Lung (tissue), 12 donors: ENCODE data around the gene ST3GAL6. TPM values are rescaled to one million over a fixed set of nuclear protein-coding genes. Genes with fewer than 3 reads are reported as not detected.
A peak's percentile ranks its signal among the peaks of the same experiment; 100 is the strongest.

Source experiments
- ATAC-seq: fragments of 200-7000 bp; cut with Tn5 transposase; one replicate; pipeline ENCODE4 v1.9.1; 2020; ENCODE audit warnings: moderate number of reproducible peaks; ENCODE audit not compliant: insufficient read depth, low FRiP score
- DNase-seq, 3 donors: peaks; one replicate each; pipeline ENCODE4 v3.0.0-alpha.2; 2013 to 2017
- H3K27ac ChIP-seq, 2 donors: one replicate each; pipeline ENCODE4 v1.5.1; 2013; ENCODE audit warnings: mild to moderate bottlenecking in 2 of 2, moderate library complexity in 2 of 2, control low read depth in 1 of 2, inconsistent platforms in 1 of 2, low read depth in 1 of 2, low read length in 1 of 2
- H3K27me3 ChIP-seq, 3 donors: one replicate each; pipeline ENCODE4 v1.5.1; 2013; ENCODE audit warnings: low read length in 2 of 3; ENCODE audit not compliant: control insufficient read depth in 3 of 3, insufficient read depth in 3 of 3
- H3K36me3 ChIP-seq, 4 donors: one replicate each; pipeline ENCODE4 v1.5.1; 2013; ENCODE audit warnings: low read length in 4 of 4, mild to moderate bottlenecking in 1 of 4, moderate library complexity in 1 of 4; ENCODE audit not compliant: control insufficient read depth in 4 of 4, insufficient read depth in 4 of 4
- H3K4me1 ChIP-seq, 5 donors: one replicate each; pipeline ENCODE4 v1.5.1; 2013; ENCODE audit warnings: low read length in 5 of 5, mild to moderate bottlenecking in 2 of 5, moderate library complexity in 1 of 5; ENCODE audit not compliant: control insufficient read depth in 5 of 5, insufficient read depth in 5 of 5
- H3K4me3 ChIP-seq: one replicate; pipeline ENCODE4 v1.5.1; 2013; ENCODE audit warnings: mild to moderate bottlenecking, control low read depth, moderate library complexity
- H3K9ac ChIP-seq, 2 donors: one replicate each; pipeline ENCODE4 v1.5.1; 2013; ENCODE audit warnings: low read length in 2 of 2, control low read depth in 1 of 2; ENCODE audit not compliant: insufficient read depth in 1 of 2
- H3K9me3 ChIP-seq, 4 donors: one replicate each; pipeline ENCODE4 v1.5.1; 2013; ENCODE audit warnings: low read length in 3 of 4, mild to moderate bottlenecking in 1 of 4, moderate library complexity in 1 of 4; ENCODE audit not compliant: control insufficient read depth in 4 of 4, insufficient read depth in 3 of 4
- WGBS, 2 donors: extraction: QIAGEN DNeasy Blood & Tissue Kit; methylation state at CpG; one replicate each; pipeline ENCODE4 v1.1.7; 2013; 5-methylcytosine and 5-hydroxymethylcytosine counted together
- polyA plus RNA-seq, 2 donors: library from polyadenylated mRNA; stranded (reverse); fragments of 200-250 nt; gene quantifications; one replicate each; pipeline ENCODE4 v1.2.1, GENCODE V29; 2013
- total RNA-seq, 2 donors: library from RNA; depleted of rRNA in 1 of 2; stranded (reverse); fragments of >200 nt in 1 of 2; gene quantifications; one replicate each; pipeline ENCODE4 v1.2.1, GENCODE V29; 2014 to 2021
- TF ChIP-seq, protein P1 (sequence below): IDR thresholded peaks from 2 replicates; pipeline ENCODE4 v1.5.1; 2012; ENCODE audit warnings: mild to moderate bottlenecking; ENCODE audit errors: control extremely low read depth, extremely low read depth
- donor health status: control.
- donor health status: control.
- donor health status: Bipolar disorder and iron deficiency.
- donor health status: healthy.
- donor health status: DM: yes; HTN: yes; CAD: no.

ST3GAL6 gene
- total and polyA plus RNA-seq, 4 donors: 13.6 to 22.9 (median 20.1) TPM

DNA sequence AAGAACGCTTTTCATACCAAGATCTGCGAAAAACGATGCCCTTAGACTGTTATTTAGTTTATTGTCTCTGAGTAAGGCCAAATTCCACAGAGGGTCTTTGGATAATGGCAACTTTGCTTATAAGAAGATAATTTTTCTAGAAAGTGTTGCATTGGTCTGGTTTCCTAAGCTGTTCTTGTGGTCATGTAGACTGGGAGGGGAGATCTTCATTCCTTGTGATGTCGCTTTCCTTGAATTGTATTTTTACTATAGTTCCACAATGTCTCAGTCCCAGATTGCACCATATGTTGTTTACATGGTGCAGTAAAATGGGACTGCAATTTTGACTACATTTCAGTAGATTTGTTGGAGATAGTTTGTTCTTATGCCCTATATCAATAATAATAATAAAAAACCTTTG is 28.8 kb upstream of the ST3GAL6 start:
- H3K27ac ChIP-seq: peak overlapping the region in 1 of 2 donors; percentile 96
- H3K36me3 ChIP-seq: no peaks in the 10 kb centered on the region
- ATAC-seq: no peak
- peaks cover 0 to 2% (median 0%) of the 10 kb centered on the region in 3 donors for H3K27me3 ChIP-seq
- TF ChIP-seq, protein P1, sequence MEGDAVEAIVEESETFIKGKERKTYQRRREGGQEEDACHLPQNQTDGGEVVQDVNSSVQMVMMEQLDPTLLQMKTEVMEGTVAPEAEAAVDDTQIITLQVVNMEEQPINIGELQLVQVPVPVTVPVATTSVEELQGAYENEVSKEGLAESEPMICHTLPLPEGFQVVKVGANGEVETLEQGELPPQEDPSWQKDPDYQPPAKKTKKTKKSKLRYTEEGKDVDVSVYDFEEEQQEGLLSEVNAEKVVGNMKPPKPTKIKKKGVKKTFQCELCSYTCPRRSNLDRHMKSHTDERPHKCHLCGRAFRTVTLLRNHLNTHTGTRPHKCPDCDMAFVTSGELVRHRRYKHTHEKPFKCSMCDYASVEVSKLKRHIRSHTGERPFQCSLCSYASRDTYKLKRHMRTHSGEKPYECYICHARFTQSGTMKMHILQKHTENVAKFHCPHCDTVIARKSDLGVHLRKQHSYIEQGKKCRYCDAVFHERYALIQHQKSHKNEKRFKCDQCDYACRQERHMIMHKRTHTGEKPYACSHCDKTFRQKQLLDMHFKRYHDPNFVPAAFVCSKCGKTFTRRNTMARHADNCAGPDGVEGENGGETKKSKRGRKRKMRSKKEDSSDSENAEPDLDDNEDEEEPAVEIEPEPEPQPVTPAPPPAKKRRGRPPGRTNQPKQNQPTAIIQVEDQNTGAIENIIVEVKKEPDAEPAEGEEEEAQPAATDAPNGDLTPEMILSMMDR: no peak
- peaks cover 0 to 18% (median 2%) of the 10 kb centered on the region in 5 donors for H3K4me1 ChIP-seq
- 34 to 49% methylated on average over 4 of the region's 4 CpGs for WGBS, 2 donors
- H3K4me3 ChIP-seq: no peak overlapping the region
- DNase-seq: peak in 2 of 3 donors; percentile 42 to 46
- H3K9ac ChIP-seq: peak overlapping the region in 1 of 2 donors; percentile 90
- no peaks in the 10 kb centered on the region for H3K9me3 ChIP-seq

GRCh38 chr3:98734735-98735134 is 28.4 kb upstream of the ST3GAL6 start:
- H3K36me3 ChIP-seq: no peaks in the 10 kb centered on the region
- no peak overlapping the region for H3K4me3 ChIP-seq
- H3K27ac ChIP-seq: peak overlapping the region in 1 of 2 donors; percentile 66
- no peak overlapping the region for H3K9ac ChIP-seq
- WGBS, 2 donors: 89 to 94% methylated on average over 4 of the region's 4 CpGs
- TF ChIP-seq, protein P1: no peak
- peaks cover 0 to 18% (median 2%) of the 10 kb centered on the region in 5 donors for H3K4me1 ChIP-seq
- DNase-seq: no peak
- H3K9me3 ChIP-seq: no peaks in the 10 kb centered on the region
- no peak for ATAC-seq
- peaks cover 0 to 2% (median 0%) of the 10 kb centered on the region in 3 donors for H3K27me3 ChIP-seq

DNA sequence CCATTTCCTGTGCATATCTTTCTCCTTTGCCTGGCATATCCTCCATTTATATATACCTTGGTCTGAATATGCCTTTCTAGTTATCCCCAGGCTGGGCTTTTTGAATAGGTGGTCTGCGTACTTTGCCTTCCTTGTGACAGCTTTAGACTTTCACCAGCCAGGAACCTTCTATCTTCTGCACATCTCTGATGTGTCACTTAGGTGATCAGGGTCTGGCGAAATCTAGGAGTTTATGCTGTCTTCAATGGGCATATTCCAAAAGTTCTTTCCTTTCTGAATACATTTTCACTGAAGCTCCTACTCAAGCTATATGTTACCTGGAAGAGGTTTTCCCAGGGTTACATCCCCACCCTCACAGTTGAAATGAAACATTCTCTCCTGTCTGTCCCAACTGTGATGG is 27.8 kb upstream of the ST3GAL6 start:
- no peak overlapping the region for H3K9ac ChIP-seq

More for the DNA sequence above, 27.8 kb upstream of the ST3GAL6 start:
- DNase-seq (no peak), ATAC-seq (no peak)
- Histone ChIP-seq H3K9me3 (no peaks in the 10 kb centered on the region), H3K4me1 (peaks cover 0 to 18% (median 2%) of the 10 kb centered on the region in 5 donors), H3K4me3 (no peak overlapping the region), H3K36me3 (no peaks in the 10 kb centered on the region), H3K27ac (peak overlapping the region in 1 of 2 donors; percentile 66), H3K27me3 (peaks cover 0 to 2% (median 0%) of the 10 kb centered on the region in 3 donors)
- 94 to 99% methylated on average over 2 of the region's 2 CpGs for WGBS, 2 donors
- TF ChIP-seq, protein P1: no peak
